ENCODE data around the gene ACIN1.

DNA sequence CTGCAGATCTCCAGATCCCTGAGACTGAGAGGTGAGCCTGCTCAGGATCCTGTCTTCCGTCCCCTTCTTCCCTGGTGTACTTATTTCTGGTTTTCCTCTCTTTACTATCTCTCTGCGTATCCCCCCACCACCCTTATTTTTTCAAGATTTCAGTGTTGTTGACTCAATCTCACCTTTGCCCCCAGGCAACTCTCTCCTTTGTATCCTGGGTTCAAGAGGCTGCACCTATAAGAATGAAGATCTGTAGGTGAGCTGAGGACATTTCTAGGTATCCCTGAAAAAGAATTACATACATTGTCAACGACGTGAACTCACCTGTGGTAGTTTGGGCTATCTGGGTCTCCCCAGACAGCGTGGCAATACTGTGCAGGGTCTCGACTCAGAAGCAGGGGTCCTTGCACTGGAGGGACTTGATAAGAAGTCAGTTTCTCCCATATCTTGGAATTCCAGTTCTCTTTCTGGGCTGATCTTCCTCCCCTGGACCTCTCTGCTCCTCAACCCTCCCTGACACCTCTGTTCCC lies 9.2 kb upstream of the ACIN1 start:
- TF ChIP-seq POLR2A (IDR thresholded peaks at IDR 0.05; ENCODE audit: low read depth, low read length) (no peak), EGR1 (IDR thresholded peaks at IDR 0.05; ENCODE audit: borderline replicate concordance in 1 of 2, low read depth in 2 of 2, low read length in 2 of 2) (no peak), CTCF (IDR thresholded peaks at IDR 0.05 in 2 of 3, conservative IDR thresholded peaks at IDR 0.05 in 1 of 3; ENCODE audit: control insufficient read depth in 2 of 3, extremely low read depth in 1 of 3, insufficient read depth in 1 of 3, low read depth in 3 of 3, low read length in 3 of 3) (no peak), ZNF274 (IDR thresholded peaks at IDR 0.05; ENCODE audit: insufficient read depth, insufficient read length) (no peak)
- TF ChIP-seq, protein P1, sequence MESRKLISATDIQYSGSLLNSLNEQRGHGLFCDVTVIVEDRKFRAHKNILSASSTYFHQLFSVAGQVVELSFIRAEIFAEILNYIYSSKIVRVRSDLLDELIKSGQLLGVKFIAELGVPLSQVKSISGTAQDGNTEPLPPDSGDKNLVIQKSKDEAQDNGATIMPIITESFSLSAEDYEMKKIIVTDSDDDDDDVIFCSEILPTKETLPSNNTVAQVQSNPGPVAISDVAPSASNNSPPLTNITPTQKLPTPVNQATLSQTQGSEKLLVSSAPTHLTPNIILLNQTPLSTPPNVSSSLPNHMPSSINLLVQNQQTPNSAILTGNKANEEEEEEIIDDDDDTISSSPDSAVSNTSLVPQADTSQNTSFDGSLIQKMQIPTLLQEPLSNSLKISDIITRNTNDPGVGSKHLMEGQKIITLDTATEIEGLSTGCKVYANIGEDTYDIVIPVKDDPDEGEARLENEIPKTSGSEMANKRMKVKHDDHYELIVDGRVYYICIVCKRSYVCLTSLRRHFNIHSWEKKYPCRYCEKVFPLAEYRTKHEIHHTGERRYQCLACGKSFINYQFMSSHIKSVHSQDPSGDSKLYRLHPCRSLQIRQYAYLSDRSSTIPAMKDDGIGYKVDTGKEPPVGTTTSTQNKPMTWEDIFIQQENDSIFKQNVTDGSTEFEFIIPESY (IDR thresholded peaks at IDR 0.05): no peak

Measured in GM12878 (cell line).